DMS79 treated with DMSO at 0.1 percent for 48 hours (cell line): ENCODE data around the gene MARVELD1.
"Not testable (repeated sequence)": the region's sequence is repeated elsewhere in the genome, so short reads cannot be mapped to it uniquely, and the experiment has no call there.

Experiments used
- DNase-seq: peaks from one replicate; lab custom pipeline; 2025; lab: John Stamatoyannopoulos, UW

MARVELD1 gene

GRCh38 chr10:97690133-97690532 lies 23.4 kb upstream of the MARVELD1 start:
- DNase-seq = no peak

DNA sequence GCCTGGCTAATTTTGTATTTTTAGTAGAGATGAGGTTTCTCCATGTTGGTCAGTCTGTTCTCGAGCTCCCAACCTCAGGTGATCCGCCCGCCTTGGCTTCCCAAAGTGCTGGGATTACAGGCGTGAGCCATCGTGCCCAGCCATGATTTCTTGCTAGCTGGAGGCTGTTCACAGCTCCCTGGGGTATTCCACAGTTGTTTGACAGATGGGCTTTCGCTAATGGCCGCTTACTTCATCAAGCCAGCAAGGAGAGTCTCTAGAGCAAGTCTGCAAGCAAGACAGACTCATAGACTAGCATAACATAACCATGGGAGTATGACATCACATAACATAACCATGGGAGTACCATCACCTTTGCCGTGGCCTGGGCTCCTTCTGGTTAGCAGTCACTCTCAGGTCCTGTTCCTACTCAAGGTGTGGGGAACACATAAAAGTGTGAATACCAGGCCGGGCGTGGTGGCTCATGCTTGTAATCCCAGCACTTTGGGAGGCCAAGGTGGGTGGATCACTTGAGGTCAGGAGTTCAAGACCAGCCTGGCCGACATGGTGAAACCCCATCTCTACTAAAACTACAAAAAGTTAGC lies 15.4 kb upstream of the MARVELD1 start:
- DNase-seq = not testable (repeated sequence)

DNA sequence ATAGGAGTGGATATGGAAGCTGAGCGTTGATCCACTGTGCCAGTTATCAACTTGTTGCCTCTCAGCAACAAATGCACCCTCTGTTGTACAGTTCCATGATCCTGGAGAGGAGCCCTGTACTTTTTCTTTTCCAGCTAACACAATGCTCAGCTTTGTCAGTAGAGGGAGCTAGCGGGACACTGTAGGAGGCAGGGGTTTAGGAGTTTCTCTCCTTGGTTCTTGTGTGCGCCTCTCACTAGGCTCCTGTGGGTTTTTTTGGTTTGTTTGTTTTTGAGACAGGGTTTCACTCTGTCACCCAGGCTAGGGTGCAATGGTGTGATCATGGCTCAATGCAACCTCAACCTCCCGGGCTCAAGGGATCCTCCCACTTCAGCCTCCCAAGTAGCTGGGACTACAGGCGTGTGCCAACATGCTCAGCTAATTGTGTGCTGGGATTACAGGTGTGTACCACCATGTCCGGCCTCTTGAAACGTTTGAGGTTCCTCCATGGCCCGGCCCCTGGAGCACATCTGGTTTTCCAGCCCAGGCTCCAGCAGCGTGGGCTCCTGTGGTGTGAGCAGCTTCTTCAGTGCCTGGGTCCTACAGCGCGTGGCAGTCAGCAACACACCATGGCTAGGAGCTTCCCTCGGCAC lies 12.0 kb upstream of the MARVELD1 start:
- DNase-seq = peak; percentile 48

GRCh38 chr10:97703398-97704067 lies 10.0 kb upstream of the MARVELD1 start:
- DNase-seq = no peak

DNA sequence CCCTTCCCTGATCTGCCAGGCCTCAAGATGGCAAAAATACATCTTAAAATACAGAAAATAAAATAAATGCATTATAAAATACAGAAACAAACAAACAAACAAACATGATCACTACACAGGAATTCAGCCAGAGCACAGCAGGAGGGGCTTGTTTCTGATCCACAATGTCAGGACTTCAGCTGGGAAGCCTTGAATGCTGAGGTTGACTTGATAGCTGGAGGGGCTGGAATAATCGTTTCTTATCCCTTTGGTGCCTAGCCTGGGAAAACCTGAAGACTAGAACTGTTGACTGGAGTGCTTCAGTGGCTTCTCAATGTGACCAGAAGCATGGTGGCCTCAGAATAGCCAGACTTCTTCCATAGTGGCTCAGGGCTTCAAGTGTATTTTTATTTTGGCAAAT lies 9.2 kb upstream of the MARVELD1 start:
- DNase-seq = no peak

- no peak for DNase-seq
Measured at GRCh38 chr10:97705006-97705670, 8.4 kb upstream of the MARVELD1 start.

DNA sequence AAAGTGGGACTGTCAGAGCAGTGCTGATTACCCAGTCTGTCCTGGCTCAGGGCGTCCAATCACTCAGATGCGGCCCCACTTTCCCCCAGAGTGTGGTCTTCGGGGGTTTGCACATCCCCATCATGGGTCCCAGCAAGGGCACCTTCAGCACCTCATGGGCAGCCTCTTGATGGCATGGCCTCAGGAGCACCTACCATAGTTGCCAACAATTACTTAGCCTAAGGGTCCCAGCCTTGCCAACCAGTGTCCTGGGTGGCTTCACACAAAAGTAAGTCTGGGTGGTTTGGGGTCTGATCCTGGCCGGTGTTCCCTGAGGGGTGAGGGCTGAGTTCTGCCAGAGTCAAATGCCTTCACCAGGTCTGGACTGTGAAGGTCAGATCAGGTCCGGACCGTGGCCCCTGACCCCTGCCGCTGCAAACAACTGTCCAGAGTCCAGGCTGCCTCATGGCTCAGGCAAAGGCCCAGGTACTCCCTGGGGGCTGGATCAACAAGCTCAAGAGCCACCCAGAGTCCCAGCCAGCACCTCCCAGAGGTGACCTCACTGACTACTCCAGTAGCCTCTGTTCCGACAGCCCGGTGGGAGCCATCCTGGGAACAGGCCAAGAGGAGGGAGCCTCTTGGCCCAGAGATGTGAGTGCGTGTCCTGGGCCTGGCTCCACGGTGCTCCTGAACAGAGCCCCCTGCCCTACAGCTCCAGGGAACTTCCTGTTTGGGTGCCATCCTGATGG lies 6.2 kb upstream of the MARVELD1 start:
- DNase-seq = no peak

- DNase-seq = no peak
Measured at GRCh38 chr10:97708167-97708566, 5.4 kb upstream of the MARVELD1 start.

GRCh38 chr10:97708976-97709946 lies 4.3 kb upstream of the MARVELD1 start:
- peak; percentile 4 for DNase-seq

DNA sequence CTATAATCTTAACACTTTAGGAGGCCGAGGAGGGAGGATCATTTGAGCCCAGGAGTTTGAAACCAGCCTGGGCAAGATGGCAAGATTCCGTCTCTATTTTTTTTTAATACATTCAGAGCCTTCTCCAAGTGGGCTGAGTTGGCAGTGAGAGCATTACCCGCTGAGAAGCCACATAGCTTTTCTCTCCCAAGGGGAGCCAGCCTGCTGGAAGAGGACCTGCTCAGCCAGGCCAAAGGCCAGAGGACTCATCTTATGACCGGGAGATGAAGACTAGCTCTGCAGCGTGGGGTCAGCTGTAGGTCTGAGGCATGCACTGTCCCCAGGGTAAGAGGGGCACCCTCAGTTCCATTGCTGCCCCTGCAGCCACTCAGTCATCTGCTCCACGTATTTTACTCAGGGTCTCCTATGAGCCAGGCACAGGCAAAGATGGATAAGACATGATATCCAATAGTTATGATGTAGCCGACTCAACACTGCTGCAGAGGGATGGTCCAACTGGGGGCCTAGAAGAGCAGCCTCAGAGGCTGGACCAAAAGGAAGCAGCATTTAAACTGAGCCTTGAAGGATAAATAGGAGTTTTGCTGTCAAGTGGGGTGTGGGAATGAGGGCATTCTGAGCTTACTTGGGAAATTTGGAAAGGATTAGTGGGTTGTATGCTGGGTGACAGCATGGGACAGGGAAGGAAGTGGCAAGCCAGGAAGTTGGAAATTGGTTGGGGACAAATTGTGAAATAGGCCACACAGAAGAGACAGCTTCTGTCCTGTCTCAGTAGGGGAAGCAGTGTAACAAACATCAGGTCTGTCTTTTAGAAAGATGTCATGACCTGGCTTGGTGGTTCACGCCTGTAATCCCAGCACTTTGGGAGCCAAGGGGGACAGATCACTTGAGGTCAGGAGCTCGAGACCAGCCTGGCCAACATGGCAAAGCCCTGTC lies 1.6 kb upstream of the MARVELD1 start:
- DNase-seq = no peak

- peak; percentile 32 for DNase-seq
Measured at GRCh38 chr10:97713826-97714400, 383 bp downstream of the MARVELD1 start.

DNA sequence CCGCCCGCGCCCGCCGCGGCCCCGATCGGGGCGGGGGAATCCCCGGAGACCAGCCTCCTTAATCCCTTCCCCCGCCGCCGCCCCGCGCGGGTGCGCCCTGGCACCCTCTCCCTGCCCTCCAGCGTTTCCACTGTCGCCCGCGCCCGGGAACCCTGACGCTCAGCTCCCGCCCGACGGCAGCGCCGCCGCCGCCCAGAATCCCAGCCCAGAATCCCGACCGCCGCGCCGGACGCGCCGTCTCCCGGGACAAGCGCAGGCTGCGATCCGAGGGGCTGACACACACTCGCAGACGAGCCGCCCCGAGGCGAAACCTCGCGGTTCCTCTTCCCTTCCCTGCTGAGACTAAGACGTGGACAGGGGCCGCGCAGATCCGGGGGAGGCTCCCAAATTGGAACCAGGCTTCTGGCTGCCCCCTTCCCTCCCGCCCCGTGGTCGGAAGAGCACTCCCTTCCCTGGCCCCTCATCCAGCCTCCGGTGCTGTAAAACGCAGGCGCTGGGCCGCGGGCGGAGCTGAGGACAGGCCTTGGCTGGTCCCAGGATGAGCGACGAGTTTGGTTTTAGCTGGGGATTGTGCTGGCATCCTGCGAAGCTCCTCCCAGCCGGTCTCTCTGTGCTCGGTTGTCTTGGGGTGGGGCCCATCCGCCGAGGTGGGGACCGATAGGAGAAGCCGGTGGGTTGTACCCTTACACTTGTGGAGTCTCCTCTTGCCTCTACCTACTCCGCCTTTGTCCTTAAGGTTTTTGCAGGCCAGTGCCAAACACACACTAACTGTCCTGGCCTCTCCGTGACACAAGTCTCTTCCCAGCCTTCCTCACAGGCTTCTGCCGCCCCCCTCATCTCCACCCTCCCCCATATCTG lies 1.1 kb downstream of the MARVELD1 start:
- DNase-seq = peak; percentile 2

GRCh38 chr10:97715259-97715874 lies 1.8 kb downstream of the MARVELD1 start:
- DNase-seq = no peak

DNA sequence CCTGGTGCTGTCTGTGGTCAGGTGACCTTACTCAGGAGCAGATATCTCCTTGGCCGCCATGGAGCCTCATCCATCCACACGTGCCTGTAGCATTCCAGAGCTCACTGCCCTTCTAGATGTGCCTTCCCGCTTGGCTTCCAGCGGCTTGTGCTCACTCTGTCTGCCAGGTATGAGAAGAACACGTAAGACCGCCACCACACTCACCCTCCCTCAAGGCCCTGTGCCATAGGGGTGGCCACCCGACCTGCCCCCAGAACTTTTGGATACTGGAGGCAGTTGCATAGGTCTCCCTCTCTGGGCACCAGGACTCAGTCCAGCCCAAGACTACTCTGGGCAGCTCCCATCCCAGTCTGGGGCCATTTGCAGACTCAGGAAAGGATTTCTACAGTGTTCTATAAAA lies 4.1 kb downstream of the MARVELD1 start:
- no peak for DNase-seq

DNA sequence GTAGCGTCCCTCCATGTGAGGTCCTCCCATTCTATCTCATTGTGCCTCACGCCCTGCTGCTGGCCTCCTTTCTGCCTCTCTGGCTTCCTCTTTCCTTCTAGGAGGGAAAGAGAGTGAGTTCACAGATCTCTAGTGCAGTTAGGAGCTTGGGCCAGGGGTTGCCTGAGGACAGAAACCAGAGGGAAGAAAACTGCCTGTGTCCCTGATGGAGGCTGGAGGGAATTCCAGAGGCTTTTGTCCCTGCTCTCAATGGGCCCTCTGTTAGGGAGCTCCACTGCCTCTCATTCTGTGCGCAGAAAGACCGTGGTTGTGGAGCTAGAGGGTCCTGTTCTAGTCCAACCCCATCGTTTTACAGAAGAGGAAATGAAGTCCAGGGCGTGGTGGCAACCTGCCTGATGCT lies 4.6 kb downstream of the MARVELD1 start:
- DNase-seq = no peak

GRCh38 chr10:97718659-97719142 lies 5.2 kb downstream of the MARVELD1 start:
- DNase-seq = peak; percentile 50

- no peak for DNase-seq
Measured at GRCh38 chr10:97719602-97720001, 6.1 kb downstream of the MARVELD1 start.
